Smooth muscle cell (in vitro differentiated cells): ENCODE data around the gene DNMBP. TPM values are rescaled to one million over a fixed set of nuclear protein-coding genes. Genes with fewer than 3 reads are reported as not detected.

ENCODE experiments used
- DNase-seq: peaks from one replicate; lab custom pipeline; 2025; ENCODE audit not compliant: unreplicated experiment; lab: John Stamatoyannopoulos, UW
- H2AFZ ChIP-seq: fragments of 200-600 bp; sonication (generic); 2 replicates; pipeline ENCODE4 v1.6.0; 2016; ENCODE audit warnings: antibody characterized with exemption, low read depth, mild to moderate bottlenecking
- H3F3A ChIP-seq: fragments of 200-600 bp; sonication (generic); 2 replicates; pipeline ENCODE4 v1.6.0; 2017; ENCODE audit warnings: antibody characterized with exemption, low read depth
- H3K27ac ChIP-seq: fragments of 200-600 bp; sonication (generic); 2 replicates; pipeline ENCODE4 v1.5.1; 2016; ENCODE audit warnings: low read depth, mild to moderate bottlenecking
- H3K27me3 ChIP-seq: fragments of 200-600 bp; sonication (generic); 2 replicates; pipeline ENCODE4 v1.6.1; 2016; ENCODE audit warnings: low read depth, mild to moderate bottlenecking
- H3K36me3 ChIP-seq: fragments of 200-600 bp; sonication (generic); 2 replicates; pipeline ENCODE4 v1.5.1; 2016; ENCODE audit warnings: low read depth
- H3K4me1 ChIP-seq: fragments of 200-600 bp; sonication (generic); 2 replicates; pipeline ENCODE4 v1.5.1; 2016; ENCODE audit warnings: low read depth
- H3K4me2 ChIP-seq: fragments of 200-600 bp; sonication (generic); 2 replicates; pipeline ENCODE4 v1.6.0; 2016; ENCODE audit warnings: mild to moderate bottlenecking
- H3K4me3 ChIP-seq: fragments of 200-600 bp; sonication (generic); 2 replicates; pipeline ENCODE4 v1.5.1; 2016; ENCODE audit warnings: mild to moderate bottlenecking
- H3K79me2 ChIP-seq: fragments of 200-600 bp; sonication (generic); 2 replicates; pipeline ENCODE4 v1.6.0; 2016; ENCODE audit warnings: low read depth, mild to moderate bottlenecking
- H3K9ac ChIP-seq: fragments of 200-600 bp; sonication (generic); 2 replicates; pipeline ENCODE4 v1.6.0; 2016; ENCODE audit warnings: low read depth
- H3K9me3 ChIP-seq: fragments of 200-600 bp; sonication (generic); replicated peaks from 2 replicates; pipeline ENCODE4 v1.5.1; 2016; ENCODE audit warnings: low read depth
- H4K20me1 ChIP-seq: fragments of 200-600 bp; sonication (generic); 2 replicates; pipeline ENCODE4 v1.6.0; 2016; ENCODE audit warnings: low read depth
- WGBS: methylation state at CpG from one replicate; pipeline ENCODE4 v1.1.7; 2016; ENCODE audit warnings: low lambda C conversion rate; 5-methylcytosine and 5-hydroxymethylcytosine counted together
- polyA plus RNA-seq: library from polyadenylated mRNA; unstranded; fragments of >200 nt; fragmentation: Nextera tagmentation; extraction: Ambion mirVana; gene quantifications from 2 replicates; pipeline ENCODE4 v1.2.1, GENCODE V29; 2016
- total RNA-seq: library from RNA; depleted of rRNA; stranded (reverse); fragments of >200 nt; gene quantifications from 2 replicates; pipeline ENCODE4 v1.2.3, GENCODE V29; 2014
- TF ChIP-seq, protein P1 (sequence below): fragments of 200-600 bp; sonication (generic); IDR thresholded peaks from 2 replicates; pipeline ENCODE4 v1.5.1; 2017; ENCODE audit warnings: borderline replicate concordance, mild to moderate bottlenecking, antibody characterized with exemption; ENCODE audit not compliant: insufficient read depth, poor library complexity, severe bottlenecking

The DNMBP gene
- total and polyA plus RNA-seq, 2 experiments from 2014 or later, result 9.4 to 17.9 TPM

DNA sequence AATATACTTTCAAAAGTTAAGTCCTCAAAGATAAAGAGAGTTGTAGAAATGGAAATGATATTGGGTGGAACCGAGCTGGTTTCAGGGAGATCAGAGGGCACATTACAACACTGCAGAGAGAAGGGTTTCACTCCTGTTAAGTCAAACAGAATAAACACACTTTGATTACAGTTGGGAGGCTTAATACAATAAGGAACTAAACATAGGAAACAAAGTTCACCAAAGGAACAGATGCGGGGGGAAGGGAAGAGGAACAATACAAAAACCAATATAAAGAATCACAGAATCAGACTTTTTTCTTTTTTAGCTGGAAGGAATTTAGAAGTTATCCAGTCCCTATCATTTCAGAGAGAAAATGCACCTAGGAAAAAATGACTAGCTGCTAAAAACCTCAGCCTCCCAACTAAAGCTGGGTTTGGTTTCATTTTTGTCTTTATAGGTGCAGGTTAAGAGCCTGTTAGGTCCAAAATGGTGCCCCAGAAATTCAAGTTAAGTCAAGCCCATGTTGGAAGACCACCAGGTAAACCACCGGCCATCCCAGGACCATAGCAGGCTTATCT is 81.9 kb downstream of the DNMBP start:
- no peak for DNase-seq
- Histone ChIP-seq H3K9me3 (no peaks in the 10 kb centered on the region), H3K27me3 (no peaks in the 10 kb centered on the region), H3K79me2 (peaks cover 65% of the 10 kb centered on the region), H3K9ac (no peak overlapping the region), H4K20me1 (peaks cover 63% of the 10 kb centered on the region), H3K4me1 (peaks cover 18% of the 10 kb centered on the region), H3K4me3 (peak overlapping the region; percentile 47), H3K36me3 (no peaks in the 10 kb centered on the region), H3K27ac (peak overlapping the region; percentile 10), H3K4me2 (no peak overlapping the region), H3F3A (peaks cover 10% of the 10 kb centered on the region), H2AFZ (no peak overlapping the region)
- WGBS, result 87% methylated on average over 3 of the region's 3 CpGs
- TF ChIP-seq, protein P1, sequence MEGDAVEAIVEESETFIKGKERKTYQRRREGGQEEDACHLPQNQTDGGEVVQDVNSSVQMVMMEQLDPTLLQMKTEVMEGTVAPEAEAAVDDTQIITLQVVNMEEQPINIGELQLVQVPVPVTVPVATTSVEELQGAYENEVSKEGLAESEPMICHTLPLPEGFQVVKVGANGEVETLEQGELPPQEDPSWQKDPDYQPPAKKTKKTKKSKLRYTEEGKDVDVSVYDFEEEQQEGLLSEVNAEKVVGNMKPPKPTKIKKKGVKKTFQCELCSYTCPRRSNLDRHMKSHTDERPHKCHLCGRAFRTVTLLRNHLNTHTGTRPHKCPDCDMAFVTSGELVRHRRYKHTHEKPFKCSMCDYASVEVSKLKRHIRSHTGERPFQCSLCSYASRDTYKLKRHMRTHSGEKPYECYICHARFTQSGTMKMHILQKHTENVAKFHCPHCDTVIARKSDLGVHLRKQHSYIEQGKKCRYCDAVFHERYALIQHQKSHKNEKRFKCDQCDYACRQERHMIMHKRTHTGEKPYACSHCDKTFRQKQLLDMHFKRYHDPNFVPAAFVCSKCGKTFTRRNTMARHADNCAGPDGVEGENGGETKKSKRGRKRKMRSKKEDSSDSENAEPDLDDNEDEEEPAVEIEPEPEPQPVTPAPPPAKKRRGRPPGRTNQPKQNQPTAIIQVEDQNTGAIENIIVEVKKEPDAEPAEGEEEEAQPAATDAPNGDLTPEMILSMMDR, result no peak

DNA sequence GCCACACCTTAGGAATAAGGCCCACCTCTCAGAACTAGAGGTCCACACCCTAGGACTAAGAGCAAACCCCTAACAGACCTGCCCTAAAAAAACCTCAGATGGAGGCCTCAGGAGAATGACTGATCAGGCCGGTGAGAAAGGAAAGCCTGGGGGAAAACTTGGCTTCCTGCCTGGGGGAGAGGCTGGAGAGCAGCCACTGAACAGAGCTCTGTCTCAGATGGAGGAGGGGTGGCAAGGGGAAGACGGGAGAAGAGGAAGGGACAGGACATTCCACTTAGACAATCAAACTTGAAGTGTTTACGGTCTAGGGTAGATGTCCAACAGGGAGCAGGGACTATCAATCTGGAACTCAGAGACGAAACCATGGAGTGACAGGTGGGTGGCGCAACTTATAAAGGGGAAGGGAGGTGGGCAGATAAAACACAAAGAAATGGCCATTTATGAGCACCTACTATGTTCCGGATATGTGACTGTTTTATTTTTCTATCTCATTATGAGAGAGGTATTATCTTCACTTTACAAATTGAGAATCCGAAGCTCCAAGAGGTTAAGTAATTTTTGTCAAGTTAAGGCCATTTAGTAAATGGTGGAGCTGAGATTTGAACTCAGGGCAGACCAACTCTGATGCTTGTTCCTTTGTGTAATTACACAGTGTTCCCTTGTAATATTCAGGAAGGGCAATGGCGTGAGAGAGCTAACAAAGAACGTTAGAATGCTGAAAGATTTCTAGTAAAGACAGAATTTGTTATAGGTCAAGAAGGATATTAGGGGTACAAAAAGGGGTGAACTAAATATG is 82.6 kb downstream of the DNMBP start:
- no peaks in the 10 kb centered on the region for H3K27me3 ChIP-seq
- whole genome bisulfite sequencing, result 69% methylated on average over 9 of the region's 9 CpGs
- TF ChIP-seq, protein P1, result no peak
- no peaks in the 10 kb centered on the region for H3K9me3 ChIP-seq
- DNase-seq, result no peak
- H3K27ac ChIP-seq, result no peak overlapping the region
- H3K9ac ChIP-seq, result no peak overlapping the region
- H3F3A ChIP-seq, result peaks cover 10% of the 10 kb centered on the region
- no peaks in the 10 kb centered on the region for H3K36me3 ChIP-seq
- peak overlapping the region; percentile 39 for H3K4me2 ChIP-seq
- H4K20me1 ChIP-seq, result peaks cover 67% of the 10 kb centered on the region
- H3K4me3 ChIP-seq, result peak overlapping the region; percentile 47
- H3K4me1 ChIP-seq, result peaks cover 18% of the 10 kb centered on the region
- no peak overlapping the region for H2AFZ ChIP-seq
- peaks cover 72% of the 10 kb centered on the region for H3K79me2 ChIP-seq

DNA sequence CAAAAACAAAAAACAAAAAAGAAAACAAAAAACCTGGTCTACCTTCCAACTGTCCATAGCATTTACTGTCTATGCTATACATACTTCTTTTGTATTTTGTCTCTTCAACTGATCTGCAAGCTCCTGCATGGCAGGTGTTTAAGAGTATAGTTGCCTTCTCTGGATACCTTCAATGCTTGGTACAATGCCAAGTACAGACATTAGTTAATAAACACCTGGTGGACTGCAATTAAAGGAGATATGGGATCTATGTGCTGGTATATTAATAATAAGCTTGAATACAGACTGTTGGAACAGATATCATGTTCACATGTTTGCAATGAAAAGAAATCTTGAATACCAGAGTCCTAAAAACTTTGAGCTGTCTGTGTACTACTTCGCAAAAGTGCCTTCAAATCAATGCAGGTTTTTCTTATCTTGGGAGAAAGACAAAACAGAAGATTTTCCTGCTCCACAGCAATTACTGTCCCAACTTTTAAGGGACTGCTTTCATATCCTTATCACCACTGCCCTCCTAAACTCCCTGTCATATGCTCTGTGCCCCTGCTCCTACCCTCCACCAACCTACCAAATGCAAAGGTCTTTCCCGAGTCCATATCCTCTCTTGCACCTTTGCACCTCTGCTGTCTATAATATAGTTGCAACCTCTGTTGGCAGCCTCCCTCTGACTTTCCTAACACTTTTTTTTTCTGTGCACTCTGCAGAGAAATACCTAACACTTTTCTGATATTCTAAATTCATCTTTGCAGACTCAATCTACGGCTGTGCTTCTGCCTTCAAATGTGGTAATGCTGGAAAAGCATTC is 85.1 kb downstream of the DNMBP start:
- TF ChIP-seq, protein P1, result no peak
- no peak for DNase-seq

More for the DNA sequence above, 85.1 kb downstream of the DNMBP start:
- no peak overlapping the region for H2AFZ ChIP-seq
- 95% methylated on average over 3 of the region's 3 CpGs for whole genome bisulfite sequencing
- H3K9ac ChIP-seq, result no peak overlapping the region
- H3K36me3 ChIP-seq, result no peaks in the 10 kb centered on the region
- no peak overlapping the region for H3K4me3 ChIP-seq
- H3K4me1 ChIP-seq, result peaks cover 8% of the 10 kb centered on the region
- no peaks in the 10 kb centered on the region for H3K9me3 ChIP-seq
- H3F3A ChIP-seq, result peaks cover 6% of the 10 kb centered on the region
- no peak overlapping the region for H3K4me2 ChIP-seq
- H3K27ac ChIP-seq, result no peak overlapping the region
- H3K79me2 ChIP-seq, result peaks cover 89% of the 10 kb centered on the region
- H4K20me1 ChIP-seq, result peaks cover 60% of the 10 kb centered on the region
- no peaks in the 10 kb centered on the region for H3K27me3 ChIP-seq
